Fibroblast of the aortic adventitia (primary cell): ENCODE results near the gene ASIC4. TPM values are rescaled to one million over a fixed set of nuclear protein-coding genes. Genes with fewer than 3 reads are reported as not detected.

Experiments
- DNase-seq: peaks from one replicate; pipeline ENCODE4 v3.0.0-alpha.2; 2010; ENCODE audit warnings: low read depth
- H3K4me3 ChIP-seq: 2 replicates; pipeline ENCODE4 v1.5.1; 2011; ENCODE audit warnings: low read depth, mild to moderate bottlenecking, control low read depth, low read length, moderate library complexity
- total RNA-seq: library from RNA; depleted of rRNA; stranded (reverse); fragments of >200 nt; gene quantifications from 2 replicates; pipeline ENCODE4 v1.2.3, GENCODE V29; 2012; ENCODE audit warnings: low replicate concordance
- TF ChIP-seq, protein P1 (sequence below): IDR thresholded peaks from 2 replicates; pipeline ENCODE4 v1.5.1; 2011; ENCODE audit warnings: mild to moderate bottlenecking, low read length, control low read depth, inconsistent platforms; ENCODE audit not compliant: insufficient read depth

ASIC4 gene
- total RNA-seq, 1 donor: not detected

DNA sequence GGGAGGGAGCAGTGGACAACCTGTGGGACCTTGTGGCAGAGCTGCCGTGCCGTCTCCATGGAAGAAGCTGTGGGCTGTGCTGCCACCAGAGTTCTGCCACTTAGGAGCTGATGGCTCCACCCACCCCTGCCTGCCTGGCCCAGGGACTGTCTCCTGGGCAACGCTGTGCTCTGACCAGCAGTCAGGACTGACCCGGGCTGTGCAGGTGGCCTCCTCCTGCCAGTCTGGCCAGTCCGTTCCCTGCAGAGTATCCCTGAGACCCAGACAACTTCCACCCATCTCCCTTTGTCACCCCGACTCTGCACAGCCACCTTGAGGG, 12.8 kb downstream of the ASIC4 start:
- no peak overlapping the region for H3K4me3 ChIP-seq
- TF ChIP-seq, protein P1, sequence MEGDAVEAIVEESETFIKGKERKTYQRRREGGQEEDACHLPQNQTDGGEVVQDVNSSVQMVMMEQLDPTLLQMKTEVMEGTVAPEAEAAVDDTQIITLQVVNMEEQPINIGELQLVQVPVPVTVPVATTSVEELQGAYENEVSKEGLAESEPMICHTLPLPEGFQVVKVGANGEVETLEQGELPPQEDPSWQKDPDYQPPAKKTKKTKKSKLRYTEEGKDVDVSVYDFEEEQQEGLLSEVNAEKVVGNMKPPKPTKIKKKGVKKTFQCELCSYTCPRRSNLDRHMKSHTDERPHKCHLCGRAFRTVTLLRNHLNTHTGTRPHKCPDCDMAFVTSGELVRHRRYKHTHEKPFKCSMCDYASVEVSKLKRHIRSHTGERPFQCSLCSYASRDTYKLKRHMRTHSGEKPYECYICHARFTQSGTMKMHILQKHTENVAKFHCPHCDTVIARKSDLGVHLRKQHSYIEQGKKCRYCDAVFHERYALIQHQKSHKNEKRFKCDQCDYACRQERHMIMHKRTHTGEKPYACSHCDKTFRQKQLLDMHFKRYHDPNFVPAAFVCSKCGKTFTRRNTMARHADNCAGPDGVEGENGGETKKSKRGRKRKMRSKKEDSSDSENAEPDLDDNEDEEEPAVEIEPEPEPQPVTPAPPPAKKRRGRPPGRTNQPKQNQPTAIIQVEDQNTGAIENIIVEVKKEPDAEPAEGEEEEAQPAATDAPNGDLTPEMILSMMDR: no peak
- DNase-seq: no peak

DNA sequence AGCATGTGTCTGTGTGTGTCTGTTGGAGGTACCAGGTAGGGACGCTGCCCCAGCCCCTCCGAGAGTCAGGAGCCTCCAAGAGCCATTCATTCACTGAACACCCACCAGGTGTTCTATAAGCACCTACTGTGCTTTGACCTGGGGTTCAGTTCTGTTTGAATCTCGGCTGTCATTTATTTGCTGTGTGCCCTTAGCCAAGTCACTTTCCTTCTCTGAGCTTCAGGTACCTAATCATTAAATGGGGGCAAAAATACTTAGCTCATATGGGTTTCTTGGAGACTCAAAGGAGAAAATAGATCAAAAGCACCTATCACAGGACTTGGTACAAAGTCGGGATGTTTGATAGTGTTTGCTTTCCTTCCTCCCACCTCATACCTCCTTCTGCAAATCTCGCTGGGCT, 13.2 kb downstream of the ASIC4 start:
- DNase-seq: no peak
- TF ChIP-seq, protein P1: no peak
- no peak overlapping the region for H3K4me3 ChIP-seq

DNA sequence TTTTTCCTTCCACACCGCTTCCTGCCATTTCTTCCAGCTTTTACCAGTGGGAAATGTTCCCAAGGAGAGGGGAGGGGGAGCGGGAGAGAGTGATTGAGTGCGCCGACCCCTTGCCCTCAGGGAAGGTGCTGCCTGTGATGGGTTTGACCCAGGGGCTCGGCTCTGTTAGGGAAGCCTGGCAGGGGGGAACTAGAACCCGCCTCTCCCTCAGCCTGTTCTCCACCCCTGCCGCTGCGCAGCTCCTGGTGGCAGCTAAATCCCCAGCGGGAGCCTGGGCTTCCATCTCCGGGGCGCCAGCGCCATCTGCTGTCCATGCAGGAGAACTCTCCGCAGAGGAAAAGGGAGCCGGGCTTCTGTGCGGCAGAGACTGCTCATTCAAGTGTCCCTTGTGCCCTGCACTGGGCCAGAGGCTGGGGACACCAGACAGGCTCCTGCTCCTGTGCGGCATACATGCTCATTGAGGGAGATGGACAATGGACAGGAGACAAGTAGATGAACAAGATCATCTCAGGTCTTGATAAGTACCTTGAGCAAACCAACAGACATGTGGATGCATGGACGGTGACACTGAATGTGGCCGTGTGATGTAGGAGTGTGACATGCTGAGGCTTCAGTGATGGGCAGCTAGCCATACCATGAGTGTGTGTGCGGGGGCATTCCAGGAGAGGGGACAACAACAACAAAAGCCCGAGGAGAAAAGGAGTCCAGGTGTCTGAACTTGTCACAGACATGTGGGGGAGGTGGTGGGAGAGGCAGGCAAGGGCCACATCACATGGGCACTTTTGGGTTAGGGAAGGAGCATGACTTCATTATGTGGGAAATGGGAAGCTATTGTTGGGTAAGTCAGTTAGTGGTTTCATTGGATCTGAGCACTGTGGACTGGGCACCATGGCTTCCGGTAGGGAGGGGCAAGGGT, 16.0 kb downstream of the ASIC4 start:
- TF ChIP-seq, protein P1: peak; percentile 97
- peak; percentile 85 for DNase-seq
- H3K4me3 ChIP-seq: peak overlapping the region; percentile 48

DNA sequence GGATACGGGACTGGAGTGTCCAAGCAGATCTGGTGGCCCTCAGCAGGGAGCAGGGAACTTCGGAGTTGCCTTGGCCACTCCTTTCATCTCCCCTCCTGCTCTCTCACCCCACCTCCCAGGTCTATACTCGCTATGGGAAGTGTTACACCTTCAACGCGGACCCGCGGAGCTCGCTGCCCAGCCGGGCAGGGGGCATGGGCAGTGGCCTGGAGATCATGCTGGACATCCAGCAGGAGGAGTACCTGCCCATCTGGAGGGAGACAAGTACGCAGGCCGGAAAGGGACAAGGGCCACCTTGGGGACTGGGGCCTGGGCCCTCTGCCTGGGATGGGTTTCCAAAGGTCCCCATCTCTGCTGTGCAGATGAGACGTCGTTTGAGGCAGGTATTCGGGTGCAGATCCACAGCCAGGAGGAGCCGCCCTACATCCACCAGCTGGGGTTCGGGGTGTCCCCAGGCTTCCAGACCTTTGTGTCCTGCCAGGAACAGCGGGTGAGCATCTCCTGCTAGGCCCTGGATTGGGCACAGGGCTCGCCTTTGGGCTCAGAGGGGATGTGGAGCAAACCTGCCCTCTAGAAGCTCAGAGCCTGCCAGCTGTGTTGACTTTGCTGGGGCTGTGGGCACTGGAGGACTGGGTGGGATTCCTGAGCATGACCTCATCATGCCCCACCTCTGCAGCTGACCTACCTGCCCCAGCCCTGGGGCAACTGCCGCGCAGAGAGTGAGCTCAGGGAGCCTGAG, 17.5 kb downstream of the ASIC4 start:
- H3K4me3 ChIP-seq: no peak overlapping the region
- TF ChIP-seq, protein P1: no peak
- no peak for DNase-seq

DNA sequence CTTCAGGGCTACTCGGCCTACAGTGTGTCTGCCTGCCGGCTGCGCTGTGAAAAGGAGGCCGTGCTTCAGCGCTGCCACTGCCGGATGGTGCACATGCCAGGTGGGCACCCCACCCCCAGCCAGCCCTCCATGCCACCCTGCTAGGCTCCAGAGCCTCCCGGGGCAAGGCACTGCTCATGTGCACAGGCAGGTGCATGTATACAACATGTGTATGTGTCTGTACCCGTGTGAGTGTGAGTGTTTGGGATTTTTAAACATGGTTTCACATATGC, 18.0 kb downstream of the ASIC4 start:
- TF ChIP-seq, protein P1: no peak
- no peak for DNase-seq
- H3K4me3 ChIP-seq: no peak overlapping the region

DNA sequence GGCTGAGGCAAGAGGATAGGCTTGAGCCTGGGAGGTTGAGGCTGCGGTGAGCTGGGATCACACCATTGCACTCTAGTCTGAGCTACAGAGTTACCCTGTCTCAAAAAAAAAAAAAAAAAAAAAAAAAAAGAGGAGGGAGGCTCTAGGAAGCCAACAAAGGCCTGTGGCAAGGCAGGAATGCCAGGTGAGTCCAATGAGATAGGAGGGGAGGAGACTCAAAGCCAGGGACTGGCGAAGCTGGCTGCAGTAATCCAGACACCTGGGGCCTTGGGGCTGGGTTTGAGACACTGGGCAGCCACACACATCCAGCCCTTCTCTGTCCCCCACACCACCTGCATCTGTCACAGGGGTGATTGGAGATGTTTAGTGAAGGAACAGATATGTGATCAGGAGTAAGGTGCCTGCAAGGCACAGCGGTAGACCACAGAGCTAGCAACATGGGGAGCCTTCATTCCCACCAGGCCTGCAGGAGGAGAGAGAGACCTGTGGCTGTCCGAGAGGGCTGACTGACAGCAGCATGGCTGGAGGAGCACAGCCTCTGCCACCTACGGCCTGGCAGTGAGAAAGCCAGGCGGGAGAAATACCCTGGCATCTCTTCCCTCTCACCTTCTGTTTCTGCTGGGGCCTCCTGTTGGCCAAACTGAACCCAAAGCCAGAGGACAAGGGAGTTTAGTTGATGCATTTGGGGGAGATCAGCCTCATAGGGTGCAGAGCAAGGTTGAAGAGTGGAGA, 19.8 kb downstream of the ASIC4 start:
- no peak overlapping the region for H3K4me3 ChIP-seq
- no peak for DNase-seq
- TF ChIP-seq, protein P1: no peak
